ENCODE measurements around the gene HTR1E.

DNA sequence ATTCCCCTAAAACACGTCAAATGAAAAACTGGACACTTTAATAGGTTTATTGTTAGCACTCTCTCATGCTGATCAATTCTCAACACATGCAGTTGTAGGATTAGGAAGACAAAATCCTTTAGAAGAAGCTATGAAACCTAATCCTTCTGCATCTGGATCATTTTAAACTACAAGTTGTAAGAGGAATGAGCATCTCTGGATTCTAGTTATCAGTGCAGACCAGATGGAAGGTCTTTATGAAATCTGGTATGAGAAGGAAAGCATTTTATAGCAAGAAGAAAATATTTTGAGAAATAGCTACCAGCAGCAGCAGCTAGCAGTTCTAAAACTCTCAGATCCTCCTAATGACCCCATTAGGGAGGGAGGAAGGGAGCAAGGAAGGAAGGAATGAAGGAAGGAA, 4.1 kb downstream of the HTR1E start:
- TF ChIP-seq, protein P1, sequence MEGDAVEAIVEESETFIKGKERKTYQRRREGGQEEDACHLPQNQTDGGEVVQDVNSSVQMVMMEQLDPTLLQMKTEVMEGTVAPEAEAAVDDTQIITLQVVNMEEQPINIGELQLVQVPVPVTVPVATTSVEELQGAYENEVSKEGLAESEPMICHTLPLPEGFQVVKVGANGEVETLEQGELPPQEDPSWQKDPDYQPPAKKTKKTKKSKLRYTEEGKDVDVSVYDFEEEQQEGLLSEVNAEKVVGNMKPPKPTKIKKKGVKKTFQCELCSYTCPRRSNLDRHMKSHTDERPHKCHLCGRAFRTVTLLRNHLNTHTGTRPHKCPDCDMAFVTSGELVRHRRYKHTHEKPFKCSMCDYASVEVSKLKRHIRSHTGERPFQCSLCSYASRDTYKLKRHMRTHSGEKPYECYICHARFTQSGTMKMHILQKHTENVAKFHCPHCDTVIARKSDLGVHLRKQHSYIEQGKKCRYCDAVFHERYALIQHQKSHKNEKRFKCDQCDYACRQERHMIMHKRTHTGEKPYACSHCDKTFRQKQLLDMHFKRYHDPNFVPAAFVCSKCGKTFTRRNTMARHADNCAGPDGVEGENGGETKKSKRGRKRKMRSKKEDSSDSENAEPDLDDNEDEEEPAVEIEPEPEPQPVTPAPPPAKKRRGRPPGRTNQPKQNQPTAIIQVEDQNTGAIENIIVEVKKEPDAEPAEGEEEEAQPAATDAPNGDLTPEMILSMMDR (IDR thresholded peaks at IDR 0.05), result no peak
- no peak for TF ChIP-seq POLR2A (IDR thresholded peaks at IDR 0.05)
